Measurements from ENCODE around the gene ALOXE3.
"Not testable (repeated sequence)": the region's sequence is repeated elsewhere in the genome, so short reads cannot be mapped to it uniquely, and the experiment has no call there.

The ALOXE3 gene

DNA sequence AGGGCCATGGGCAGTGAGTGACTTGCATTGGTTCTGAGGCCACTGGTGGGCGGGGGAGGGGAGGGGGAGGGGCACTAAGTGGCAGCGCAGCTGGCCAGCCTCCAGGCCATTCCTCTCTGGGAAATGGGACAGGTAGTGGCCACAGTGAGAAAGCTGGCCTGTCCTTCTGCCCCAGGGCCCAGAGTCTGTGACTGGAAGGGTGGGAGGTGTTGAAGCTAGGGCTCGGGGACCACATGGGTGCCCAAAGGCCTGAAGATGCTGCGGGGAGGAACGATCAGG, 30.4 kb downstream of the ALOXE3 start:
- no peak for DNase-seq

DNA sequence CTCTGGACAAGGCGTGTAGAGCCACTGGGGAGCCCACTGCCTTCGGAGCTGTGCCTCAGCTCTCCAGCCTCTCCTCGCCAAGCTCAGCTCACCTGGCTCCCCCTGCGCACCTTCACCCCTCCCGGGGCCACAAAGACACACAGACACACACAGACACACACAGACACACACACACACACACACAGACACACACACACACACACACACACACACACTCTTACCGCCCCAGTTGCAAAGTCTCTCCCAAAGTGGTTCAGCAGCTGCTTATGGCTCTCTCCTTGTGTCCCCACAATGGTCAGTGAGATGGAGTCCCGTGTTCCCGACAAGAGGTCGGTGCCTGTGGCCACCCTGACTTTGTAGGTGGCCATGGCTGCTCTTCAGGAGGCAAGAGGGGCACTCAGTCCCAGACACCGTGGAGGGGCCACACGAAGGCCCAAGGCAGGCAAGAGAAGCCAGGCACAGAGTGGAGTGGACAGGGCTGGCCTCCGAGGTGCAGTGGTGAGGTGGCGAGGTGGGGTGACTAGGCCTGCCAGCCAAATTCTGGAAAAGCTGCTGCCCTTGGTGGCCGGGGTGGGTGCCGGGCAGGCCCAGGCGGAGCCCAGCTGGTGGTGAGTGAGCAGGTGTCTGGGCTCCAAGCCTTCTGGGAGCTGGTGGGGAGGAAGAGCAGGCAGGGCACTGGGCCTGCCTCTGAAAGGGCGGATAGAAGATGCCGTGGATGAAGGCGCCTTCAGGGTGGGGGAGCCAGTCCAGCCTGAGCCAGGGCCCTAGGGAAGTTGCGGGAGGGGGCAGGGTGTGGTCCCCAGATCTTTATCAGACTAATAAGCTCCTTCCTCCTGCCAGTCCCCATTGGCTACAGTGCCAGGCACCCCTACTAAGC, 31.0 kb downstream of the ALOXE3 start, which contains the start of gene ALOX12B:
TSS of gene ALOX12B (minus strand) at position 642 of the 877 bp plus-strand sequence. CDS start at position 368, 274 bp downstream.
- no peak for DNase-seq

DNA sequence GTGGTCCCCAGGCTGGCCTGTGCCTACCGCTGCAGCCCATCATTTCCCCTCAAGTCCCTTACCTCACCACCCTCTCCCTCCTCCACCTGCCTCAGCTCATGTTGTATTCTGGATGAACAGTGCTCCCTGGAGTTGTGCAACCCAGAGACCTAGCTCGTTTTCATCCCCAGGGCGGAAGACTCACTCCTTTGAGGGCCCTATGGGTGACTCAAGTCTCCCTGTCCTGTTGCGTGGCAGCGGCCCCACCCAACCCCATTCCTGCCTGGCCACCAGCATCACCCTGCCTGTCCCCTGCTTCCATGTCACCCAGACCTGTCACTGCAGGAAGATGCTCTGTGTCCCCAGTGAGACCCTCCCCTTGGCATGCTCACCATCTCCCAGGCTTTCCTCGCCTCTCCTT, 34.1 kb downstream of the ALOXE3 start:
- no peak for DNase-seq

DNA sequence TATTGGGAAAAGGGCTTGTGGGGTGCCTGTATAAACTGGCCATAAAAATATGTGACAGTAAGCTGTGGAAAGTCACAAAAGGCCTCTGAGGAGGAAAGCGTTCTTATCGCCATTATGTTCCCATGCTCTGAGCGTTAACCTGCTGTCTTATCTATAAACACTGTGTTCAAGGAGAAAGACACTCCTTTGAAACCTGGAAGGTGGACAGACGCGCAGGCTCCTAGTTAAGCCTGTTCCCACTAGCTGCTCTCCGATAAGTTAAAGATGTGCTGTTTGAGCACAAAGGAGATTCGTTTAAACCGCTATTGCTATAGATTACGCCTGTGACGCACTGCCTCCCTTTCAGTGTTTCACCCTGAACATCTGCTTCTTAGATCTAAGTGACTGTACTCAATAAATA, 36.0 kb downstream of the ALOXE3 start:
- no peak for DNase-seq

DNA sequence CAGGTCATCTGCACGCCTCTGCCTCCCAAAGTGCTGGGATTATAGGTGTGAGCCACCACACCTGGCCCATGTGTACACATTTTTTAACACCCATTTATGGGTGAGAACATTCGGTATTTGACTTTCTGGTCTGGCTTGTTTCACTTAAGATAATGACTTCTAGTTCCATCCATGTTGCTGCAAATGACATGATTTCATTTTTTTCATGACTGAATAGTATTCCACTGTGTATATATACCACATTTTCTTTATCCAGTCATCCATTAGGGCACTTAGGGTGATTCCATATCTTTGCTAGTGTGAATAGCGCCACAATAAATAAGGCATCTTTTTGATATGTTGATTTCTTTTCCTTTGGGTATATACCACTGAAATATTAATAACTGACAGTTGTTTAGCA, 36.4 kb downstream of the ALOXE3 start:
- DNase-seq, result no peak

DNA sequence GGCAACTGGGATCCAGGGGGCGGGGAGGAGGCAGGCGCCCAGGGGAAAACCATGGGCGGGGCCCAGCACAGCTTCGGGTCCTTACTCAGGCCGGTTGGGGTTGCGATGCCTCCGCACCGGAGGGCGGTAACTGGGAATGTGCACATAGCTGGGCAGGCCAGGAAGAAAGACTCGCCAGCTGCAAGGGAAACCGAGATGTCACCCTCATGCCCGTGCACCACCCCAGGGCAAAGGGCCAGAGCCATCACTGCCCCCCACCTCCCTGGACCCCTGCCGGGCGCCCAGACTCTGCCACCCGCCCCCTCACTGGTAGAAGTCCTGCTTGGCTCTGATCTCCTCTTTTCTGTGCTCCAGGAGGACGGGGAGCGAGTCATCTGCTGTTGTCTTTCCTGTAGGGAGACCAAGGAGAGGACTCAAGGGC, 37.5 kb downstream of the ALOXE3 start:
- DNase-seq, result no peak

DNA sequence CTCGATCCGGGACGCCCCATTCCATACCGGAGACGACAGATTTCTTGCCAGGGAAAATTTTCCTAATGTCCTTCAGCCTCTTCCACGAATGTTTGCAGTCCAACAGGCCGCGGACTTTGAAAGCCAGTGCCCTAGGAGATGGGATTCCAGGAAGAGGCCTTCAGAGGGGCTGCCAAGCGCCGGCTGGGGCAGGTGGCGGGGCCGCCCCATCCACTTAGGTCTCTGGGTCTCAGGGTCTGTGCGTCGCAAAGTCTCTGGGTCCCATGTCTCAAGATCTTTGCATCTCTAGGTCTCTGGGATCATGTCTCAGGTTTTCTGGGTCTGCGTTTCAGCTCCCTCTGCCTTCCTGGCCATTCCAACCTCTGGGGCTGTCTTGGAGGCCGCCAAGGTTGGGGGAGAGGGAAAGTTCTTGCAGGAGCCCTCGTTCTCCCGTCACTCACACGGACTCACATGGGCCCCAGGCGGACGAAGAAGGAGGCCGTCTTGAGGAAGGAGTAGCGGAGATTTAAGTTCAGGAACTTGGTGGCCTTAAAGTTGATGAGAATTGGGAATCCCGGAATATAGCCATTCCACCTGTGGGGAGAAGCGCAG, 38.0 kb downstream of the ALOXE3 start:
- DNase-seq, result no peak

DNA sequence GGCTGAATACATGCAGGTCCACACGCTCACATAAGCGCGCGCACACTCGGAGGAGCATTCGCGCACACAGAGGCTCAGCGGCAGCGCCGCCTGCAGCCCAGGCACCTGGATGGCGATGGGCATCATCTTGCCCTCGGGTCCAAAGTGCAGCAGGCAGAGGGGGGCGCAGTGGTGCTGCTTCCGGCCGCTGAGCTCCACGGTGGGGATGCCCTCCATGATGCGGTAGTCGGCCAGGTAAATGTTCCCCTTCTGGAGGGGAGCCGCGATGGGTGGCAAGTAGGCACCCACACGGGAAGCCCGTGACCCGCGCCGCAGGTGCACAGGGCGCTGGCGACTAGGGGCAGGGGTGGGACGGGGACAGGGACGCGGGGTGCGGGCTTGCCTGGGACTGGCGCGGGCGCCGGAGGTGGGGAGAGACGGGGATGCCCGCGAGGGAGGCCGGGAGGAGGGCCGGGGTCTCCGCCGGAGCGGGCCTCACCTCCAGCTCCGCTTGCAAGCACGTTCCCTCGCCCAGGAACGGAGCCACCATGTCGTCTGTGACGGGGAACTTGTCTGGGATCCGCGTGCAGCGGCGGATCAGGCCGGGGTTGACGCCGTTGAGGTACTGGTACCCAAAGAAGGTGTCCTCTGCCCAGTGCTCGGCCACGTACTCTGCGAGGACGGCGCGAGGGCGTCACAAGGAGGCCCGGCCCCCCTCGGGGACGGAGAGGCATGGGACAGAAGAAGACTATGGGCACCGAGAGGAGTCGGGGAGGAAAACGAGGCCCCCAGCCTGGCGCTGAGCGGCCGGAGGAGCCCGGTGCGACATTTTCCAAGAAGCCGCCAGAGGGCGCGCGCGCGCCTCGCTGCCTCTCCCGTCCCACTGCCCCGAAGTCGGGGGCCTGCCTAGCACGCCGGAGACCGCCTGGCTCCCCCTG, 38.8 kb downstream of the ALOXE3 start:
- no peak for DNase-seq

DNA sequence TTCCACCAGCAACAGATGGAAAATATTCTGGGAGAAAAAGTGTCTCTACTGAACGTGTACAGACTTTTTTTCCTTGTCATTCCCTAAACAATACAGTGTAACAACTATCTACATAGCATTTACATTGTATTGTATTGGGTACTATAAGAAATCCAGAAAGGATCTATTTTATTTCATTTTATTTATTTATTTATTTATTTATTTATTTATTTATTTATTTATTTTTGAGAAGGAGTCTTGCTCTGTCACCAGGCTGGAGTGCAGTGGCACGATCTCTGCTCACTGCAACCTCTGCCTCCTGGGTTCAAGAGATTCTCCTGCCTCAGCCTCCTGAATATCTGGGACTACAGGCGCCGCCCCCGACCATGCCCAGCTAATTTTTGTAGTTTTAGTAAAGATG, 40.4 kb downstream of the ALOXE3 start:
- not testable (repeated sequence) for DNase-seq

DNA sequence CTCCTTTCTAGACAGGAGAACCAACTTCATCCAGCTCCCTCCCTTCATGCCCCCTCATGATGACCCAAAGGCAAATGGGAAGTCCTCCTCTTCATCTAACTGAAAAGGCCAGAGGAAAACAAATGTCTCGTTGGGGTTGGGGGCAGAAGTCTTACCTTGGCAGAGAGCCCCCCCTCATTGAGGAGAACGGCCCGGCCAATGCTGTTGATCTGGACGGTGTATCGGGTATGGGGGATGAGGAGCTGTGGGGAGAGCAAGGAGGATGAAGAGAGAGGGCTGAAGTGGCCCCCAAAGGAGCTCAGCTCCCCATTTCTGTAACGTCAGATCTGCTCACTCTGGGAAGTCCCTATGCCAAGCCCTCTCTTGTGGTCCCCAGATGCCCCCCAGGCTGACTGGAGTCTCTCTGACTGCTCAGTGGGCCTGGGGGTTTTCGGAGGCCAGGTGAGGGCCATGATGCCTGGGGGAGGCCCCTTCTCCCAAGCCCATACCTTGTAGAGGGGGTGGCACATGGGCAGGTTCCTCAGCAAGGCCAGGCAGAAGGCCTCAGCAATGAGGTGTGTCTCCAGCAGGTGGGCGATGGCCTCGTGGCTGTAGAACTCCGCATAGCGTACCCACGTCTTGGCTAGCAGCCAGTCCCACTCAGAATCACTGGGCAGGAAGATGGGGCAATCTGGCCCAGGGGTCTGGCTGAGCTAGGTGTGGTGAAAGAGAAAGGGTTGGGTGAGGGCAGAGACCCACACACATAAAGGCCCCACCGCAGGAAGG, 41.6 kb downstream of the ALOXE3 start:
- no peak for DNase-seq

DNA sequence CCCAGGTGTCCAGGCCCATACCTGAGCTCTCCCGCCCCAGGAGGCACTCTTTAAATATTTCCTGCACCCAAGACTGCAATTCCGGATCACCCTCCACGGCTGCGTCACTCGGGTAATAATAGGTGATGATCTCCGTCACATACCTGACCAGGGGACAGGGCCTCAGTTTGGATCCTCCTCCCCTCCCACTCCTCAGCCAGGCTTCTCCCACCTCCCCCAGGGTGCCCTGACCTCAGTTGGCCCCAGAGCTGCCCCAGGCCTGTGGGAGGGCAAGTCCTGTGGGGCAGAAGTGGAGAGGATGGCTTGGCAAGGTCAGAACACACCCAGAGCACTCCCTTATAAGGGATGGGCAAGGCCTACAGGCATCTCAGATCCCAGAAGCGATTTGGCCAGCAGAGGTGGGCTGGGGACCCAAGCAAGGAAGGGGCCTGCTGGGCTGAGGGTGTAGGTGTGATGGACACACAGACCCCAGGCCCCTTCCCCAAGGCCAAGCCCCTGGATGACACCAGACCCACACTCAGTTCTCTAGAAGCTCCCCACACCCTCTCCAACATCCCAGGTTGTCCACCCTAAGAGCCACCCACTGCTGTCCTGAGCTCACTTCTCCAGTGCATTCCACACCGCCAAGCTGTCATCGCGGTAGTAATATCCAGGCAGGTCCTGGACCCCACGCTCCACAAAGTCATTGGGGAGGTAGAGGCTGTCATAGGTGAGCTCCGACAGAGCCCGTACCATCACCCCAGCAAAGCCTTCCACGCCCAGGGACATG, 42.6 kb downstream of the ALOXE3 start:
- no peak for DNase-seq

DNA sequence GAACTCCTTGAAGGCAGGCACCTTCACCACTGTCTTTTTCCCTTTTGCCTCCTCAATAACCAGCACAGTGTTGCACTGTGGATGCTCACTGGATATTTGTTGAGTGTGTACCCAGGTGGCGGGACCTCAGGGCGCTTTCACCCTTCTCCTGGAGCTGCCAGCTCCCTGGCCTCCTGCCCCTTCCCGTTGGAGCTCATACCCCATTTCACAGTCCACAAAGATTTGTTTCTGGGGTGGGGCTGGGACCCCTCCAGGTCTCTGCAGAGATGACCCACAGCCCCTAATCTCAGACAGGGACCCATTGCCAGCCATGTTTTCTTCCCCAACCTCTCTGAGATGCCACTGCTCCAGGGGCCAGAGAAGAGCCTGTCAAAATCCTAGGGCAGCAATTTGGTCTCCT, 43.2 kb downstream of the ALOXE3 start:
- no peak for DNase-seq

DNA sequence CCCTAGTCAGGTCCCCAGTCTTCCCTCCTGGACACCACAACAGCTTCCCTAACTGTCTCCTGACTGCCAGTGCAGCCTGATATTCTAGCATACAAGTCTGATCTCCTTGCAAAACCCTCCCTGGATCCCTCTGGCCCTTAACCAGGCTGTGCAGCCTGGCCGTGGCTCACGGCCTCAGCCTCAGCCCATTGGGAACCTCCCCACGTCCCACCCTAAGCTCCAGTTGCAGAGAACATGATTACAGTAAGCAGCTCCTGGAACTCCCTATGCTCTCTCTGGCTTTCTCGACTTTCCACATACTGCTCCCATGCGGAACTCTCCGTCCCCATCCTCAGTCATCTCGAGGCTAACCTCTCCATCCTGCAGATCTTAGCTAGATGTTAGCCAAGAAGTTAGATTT, 43.8 kb downstream of the ALOXE3 start:
- DNase-seq, result no peak

DNA sequence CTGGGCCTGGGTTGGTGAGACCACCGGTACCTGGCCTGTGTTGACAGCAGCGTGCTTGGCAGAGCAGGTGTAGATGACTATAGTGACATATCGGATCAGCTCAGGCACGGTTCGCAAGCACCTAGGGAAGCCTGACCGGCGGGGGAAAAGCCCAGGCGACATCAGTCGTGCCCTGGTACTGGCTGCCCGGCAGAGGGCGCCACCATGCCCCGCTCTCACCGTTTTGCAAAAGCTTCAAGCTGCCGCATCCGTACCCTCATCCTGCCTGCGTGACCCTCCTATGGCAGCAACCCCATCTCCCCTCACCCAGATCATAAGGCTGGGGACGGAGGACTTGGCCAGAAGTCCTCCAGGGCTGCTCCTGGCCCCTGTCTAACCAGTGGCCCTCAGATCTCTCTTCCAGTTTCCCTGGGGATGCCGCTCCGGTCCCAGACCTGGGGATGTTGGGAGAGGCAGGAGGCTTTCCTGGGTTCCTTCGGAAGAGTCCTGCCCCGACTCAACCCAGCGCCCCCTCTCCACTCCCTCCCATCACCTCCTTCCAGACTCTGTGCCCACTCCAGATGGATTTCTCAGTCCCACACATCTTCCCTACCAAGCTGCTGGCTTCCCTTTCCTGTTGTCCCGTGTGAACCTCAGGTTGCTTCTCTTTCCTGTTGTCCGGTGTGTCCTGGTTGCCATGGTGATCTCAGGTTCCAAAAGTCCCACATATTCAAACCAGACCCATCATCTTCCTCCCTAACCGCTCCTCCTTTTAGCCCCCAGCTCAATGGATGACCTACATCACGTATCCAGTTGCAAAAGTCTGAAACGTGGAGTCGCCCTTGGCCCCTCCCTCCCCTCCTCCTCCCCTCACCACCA, 44.5 kb downstream of the ALOXE3 start:
- no peak for DNase-seq

DNA sequence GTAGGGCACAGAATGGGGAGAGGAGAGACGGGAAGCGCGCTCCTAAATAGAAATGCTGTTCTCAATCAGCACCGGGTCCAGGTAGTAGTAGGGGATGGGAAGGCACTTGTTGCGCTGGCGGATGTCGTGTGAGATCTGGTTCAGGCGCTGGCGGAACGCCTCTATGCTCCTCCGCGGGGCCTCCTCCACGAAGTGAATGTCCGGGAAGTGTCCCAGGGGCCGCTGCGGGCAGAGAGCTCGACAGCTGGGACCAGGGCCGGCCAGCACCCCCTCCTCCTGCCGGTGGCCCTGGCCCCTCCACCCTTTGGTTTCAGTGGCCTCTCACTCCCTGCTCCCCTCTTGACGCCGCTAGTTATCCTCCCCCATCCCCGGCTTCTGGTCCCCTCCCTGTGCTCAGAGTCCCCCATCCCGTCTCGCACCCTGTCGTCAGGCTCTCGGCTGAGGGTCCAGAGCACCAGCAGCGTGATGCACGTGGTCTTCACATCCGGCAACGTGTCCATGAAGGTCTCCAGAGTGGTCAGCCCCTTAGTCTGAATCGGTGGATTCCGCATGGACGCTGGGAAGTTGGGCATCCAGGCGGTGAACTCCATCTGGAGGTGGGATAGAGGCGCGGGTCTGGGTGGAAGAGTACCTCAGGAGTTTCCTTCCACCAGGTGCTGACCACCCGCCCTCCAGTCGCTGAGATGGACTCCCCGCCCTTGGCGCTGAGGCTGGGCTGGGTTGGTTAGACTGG, 45.4 kb downstream of the ALOXE3 start:
- no peak for DNase-seq

DNA sequence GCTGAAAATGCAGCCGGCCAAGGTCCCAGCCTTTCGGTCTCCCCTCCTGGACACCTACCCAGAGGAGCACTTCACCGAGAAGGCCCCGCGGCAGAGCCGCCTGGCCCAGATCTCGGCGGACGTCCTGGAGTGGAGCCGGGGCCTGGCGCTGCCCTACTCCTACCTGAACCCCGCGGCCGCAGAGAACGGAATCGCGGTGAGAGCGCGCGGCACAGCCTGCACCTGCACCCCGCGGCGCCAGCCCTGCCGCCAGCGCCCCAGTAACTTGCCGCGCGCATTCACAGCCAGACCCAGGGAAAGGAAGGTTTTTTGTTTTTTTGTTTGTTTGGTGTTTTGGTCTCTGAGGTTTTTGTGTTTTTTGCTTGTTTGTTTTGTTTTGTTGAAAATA, 46.0 kb downstream of the ALOXE3 start:
- no peak for DNase-seq

DNA sequence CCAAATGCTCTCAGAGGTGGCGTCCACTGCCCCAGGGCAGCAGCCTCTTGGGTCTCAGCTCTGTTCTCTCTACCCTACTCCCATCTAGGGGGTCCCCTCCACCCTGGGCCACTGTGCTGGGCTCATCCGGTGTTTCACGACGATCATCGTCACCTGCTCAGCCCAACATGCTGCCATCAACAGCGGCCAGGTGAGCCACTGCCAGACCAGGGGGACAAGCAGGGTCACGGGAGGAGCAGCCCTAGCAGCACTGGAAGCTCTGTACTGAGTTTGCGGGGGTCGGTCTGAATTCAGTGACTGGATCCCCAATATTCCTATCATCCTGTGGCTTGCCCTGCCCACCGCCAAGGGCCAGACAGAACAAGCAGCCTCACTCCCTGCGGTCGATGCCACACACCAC, 46.8 kb downstream of the ALOXE3 start:
- no peak for DNase-seq

DNA sequence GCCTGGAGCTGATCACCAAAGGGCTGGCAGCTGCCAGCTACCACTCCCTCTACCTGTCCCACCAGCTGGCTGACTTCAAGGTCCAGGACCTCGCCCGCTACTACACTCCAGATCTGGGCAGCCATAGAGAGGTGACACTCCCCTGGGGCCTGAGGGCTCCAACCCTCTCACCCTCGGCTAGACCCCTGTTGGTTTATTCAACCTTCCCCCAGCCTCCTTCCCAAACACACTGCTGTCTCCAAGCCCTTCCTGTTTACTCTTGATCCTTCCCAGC, 48.8 kb downstream of the ALOXE3 start:
- DNase-seq, result no peak

DNA sequence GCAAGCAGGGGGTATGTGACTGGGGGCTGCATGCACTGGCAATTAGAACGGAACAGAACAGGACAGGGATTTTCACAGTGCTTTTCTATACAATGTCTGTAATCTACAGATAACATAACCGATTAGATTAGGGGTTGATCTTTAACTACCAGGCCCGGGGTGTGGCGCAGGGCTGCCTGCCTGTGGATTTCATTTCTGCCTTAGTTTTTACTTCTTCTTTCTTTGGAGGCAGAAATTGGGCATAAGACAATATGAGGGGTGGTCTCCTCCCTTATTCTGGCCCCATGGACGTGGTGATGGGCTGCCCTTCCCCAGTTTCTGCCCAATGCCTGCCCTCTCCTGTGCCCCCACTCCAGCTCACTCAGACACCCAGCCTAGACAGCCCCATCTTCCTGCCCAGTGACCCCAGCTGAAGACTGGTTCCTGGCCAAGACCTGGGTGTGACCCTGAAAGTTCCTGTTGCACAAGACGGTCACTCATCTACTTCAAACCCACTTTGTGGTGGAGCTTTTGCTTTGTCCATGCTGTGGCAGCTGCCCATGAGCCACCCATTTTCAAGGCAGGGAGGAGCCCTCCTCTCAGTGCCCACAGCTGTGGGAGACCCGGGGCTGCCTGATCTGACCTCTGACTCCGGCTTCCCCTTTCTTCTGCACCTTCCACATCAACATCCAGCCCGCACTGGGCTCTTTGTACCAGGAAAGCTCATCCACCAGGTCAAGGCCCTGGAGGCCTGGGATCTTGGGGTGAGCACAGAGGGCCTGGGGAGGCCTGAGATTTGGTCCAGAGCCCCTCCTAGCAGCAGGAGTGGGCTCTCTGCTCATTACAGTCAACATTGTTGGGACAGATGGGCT, 49.4 kb downstream of the ALOXE3 start:
- no peak for DNase-seq

DNA sequence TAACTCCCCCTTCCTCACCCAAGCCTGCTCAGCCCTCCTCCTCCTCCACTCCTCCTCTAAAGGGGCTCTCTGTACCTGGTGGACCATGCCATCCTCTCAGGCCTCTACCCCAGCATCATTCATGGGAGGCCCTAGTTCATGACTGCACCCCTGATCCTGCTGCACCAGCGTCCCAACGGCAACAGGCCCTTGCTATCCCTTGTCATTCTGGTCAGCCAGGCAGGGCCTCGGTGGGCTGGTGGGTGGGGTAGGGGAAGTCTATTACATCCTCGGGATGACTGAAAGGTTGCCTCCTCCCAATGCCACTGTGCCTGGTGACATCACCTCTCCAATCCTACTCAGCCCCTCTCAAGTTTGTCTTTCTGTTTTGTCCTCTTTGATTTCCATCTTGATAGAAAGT, 50.5 kb downstream of the ALOXE3 start:
- no peak for DNase-seq
